H1 (cell line): ENCODE measurements around the gene MXI1. TPM values are rescaled to one million over a fixed set of nuclear protein-coding genes. Genes with fewer than 3 reads are reported as not detected.

Experiments
- CTCF ChIA-PET: fragments of 300-600 bp; sonication (Branson Sonifier 250); formaldehyde crosslinking; loops from one replicate; lab custom pipeline; 2021; ENCODE audit not compliant: partially characterized antibody; lab: Charles Lee
- POLR2A ChIA-PET: fragments of 300-600 bp; sonication (Branson Sonifier 250); formaldehyde crosslinking; loops from one replicate; lab custom pipeline; 2021; ENCODE audit warnings: inconsistent platforms; ENCODE audit not compliant: partially characterized antibody; lab: Charles Lee
- DNase-seq, 2 experiments: peaks; one replicate each; pipeline versions ENCODE4 v3.0.0 to v3.0.0-alpha.2; 2010 to 2022; ENCODE audit warnings: low spot score in 2 of 2, low read depth in 1 of 2, mixed read lengths in 1 of 2
- FAIRE-seq: peaks from 2 replicates; lab custom pipeline; 2011; peaks lifted over from hg19 to GRCh38; lab: Jason Lieb, UNC
- H2AFZ ChIP-seq: 2 replicates; pipeline ENCODE4 v1.8.1; 2012; ENCODE audit warnings: low read length, inconsistent platforms
- H2AK5ac ChIP-seq: 2 replicates; pipeline ENCODE4 v1.6.1; 2013; ENCODE audit warnings: low read depth, low read length
- H2BK120ac ChIP-seq: replicated peaks from 2 replicates; pipeline ENCODE3; 2013; ENCODE audit warnings: low read depth, low read length, inconsistent platforms
- H2BK12ac ChIP-seq: 2 replicates; pipeline ENCODE4 v1.6.1; 2013; ENCODE audit warnings: low read depth, low read length
- H2BK15ac ChIP-seq: 2 replicates; pipeline ENCODE4 v1.6.1; 2013; ENCODE audit warnings: low read length
- H2BK20ac ChIP-seq: 2 replicates; pipeline ENCODE4 v1.6.1; 2013; ENCODE audit warnings: low read length
- H2BK5ac ChIP-seq: 2 replicates; pipeline ENCODE4 v1.6.1; 2013; ENCODE audit warnings: low read depth, low read length
- H3K14ac ChIP-seq: 2 replicates; pipeline ENCODE4 v1.6.1; 2013; ENCODE audit warnings: inconsistent platforms; ENCODE audit not compliant: insufficient read length
- H3K18ac ChIP-seq: 2 replicates; pipeline ENCODE4 v1.6.1; 2013; ENCODE audit warnings: low read length; ENCODE audit errors: extremely low read depth
- H3K23ac ChIP-seq: 2 replicates; pipeline ENCODE4 v1.6.1; 2013; ENCODE audit warnings: inconsistent platforms; ENCODE audit not compliant: insufficient read length
- H3K23me2 ChIP-seq: 2 replicates; pipeline ENCODE4 v1.6.1; 2013; ENCODE audit warnings: low read depth, low read length
- H3K27ac ChIP-seq: 2 replicates; pipeline ENCODE4 v1.6.1; 2011; ENCODE audit warnings: low read depth, low read length, inconsistent platforms
- H3K27me3 ChIP-seq, 4 experiments: replicated peaks in 1 of 4; 1 replicate in 1 of 4; 2 replicates in 3 of 4; pipeline versions ENCODE4 v1.6.1 to v1.8.1; 2011 to 2013; ENCODE audit warnings: low read length in 3 of 4, mild to moderate bottlenecking in 3 of 4, inconsistent platforms in 2 of 4, mixed read lengths in 2 of 4, moderate library complexity in 1 of 4; ENCODE audit not compliant: control insufficient read depth in 3 of 4, insufficient read depth in 3 of 4; ENCODE audit errors: extremely low read depth in 1 of 4
- H3K36me3 ChIP-seq, 4 experiments: 2 replicates each; pipeline versions ENCODE4 v1.6.1 to v1.8.1; 2011 to 2013; ENCODE audit warnings: mild to moderate bottlenecking in 4 of 4, low read length in 3 of 4, moderate library complexity in 2 of 4, control low read depth in 1 of 4, inconsistent platforms in 1 of 4; ENCODE audit not compliant: insufficient read depth in 4 of 4, control insufficient read depth in 2 of 4
- H3K4ac ChIP-seq: replicated peaks from 2 replicates; pipeline ENCODE3; 2013; ENCODE audit warnings: low read length, low read depth, mixed read lengths, inconsistent platforms; ENCODE audit not compliant: insufficient read length
- H3K4me1 ChIP-seq, 4 experiments: replicated peaks in 1 of 4; 1 replicate in 1 of 4; 2 replicates in 3 of 4; pipeline versions ENCODE4 v1.6.1 to v1.8.1; 2011 to 2013; ENCODE audit warnings: low read length in 3 of 4, inconsistent platforms in 2 of 4, mixed read lengths in 1 of 4; ENCODE audit not compliant: insufficient read depth in 4 of 4, control insufficient read depth in 3 of 4
- H3K4me2 ChIP-seq, 2 experiments: 2 replicates each; pipeline versions ENCODE4 v1.6.1 to v1.8.1; 2011 to 2013; ENCODE audit warnings: low read depth in 2 of 2, low read length in 2 of 2, control low read depth in 1 of 2, inconsistent platforms in 1 of 2, mild to moderate bottlenecking in 1 of 2; ENCODE audit not compliant: insufficient read depth in 1 of 2
- H3K4me3 ChIP-seq, 4 experiments: fragments of 200-600, 300-600 bp in 1 of 4; sonication (generic), shearing (Covaris generic), sonication (Bioruptor Twin) in 1 of 4; 2 replicates each; pipeline versions ENCODE4 v1.5.1 to v1.8.1; 2011 to 2016; ENCODE audit warnings: low read length in 4 of 4, low read depth in 3 of 4, control low read depth in 2 of 4, inconsistent platforms in 2 of 4, mild to moderate bottlenecking in 2 of 4, mixed read lengths in 1 of 4, moderate library complexity in 1 of 4; ENCODE audit not compliant: insufficient read depth in 2 of 4; ENCODE audit errors: extremely low read depth in 1 of 4
- H3K56ac ChIP-seq: replicated peaks from 2 replicates; pipeline ENCODE3; 2013; ENCODE audit warnings: low read depth, mild to moderate bottlenecking, mixed read lengths, low read length, inconsistent platforms; ENCODE audit not compliant: insufficient read length
- H3K79me1 ChIP-seq: 2 replicates; pipeline ENCODE4 v1.6.1; 2013; ENCODE audit warnings: low read depth, low read length, control low read depth
- H3K79me2 ChIP-seq, 2 experiments: 2 replicates each; pipeline versions ENCODE4 v1.6.1 to v1.8.1; 2012 to 2013; ENCODE audit warnings: low read length in 2 of 2, mild to moderate bottlenecking in 2 of 2, inconsistent platforms in 1 of 2; ENCODE audit not compliant: insufficient read depth in 2 of 2, control insufficient read depth in 1 of 2
- H3K9ac ChIP-seq, 4 experiments: replicated peaks in 1 of 4; 1 replicate in 1 of 4; 2 replicates in 3 of 4; pipeline versions ENCODE4 v1.6.1 to v1.8.1; 2011 to 2013; ENCODE audit warnings: low read depth in 3 of 4, low read length in 3 of 4, control low read depth in 2 of 4, mild to moderate bottlenecking in 2 of 4, moderate library complexity in 2 of 4, inconsistent platforms in 1 of 4; ENCODE audit errors: extremely low read depth in 1 of 4
- H3K9me3 ChIP-seq, 2 experiments: 2 replicates each; pipeline versions ENCODE4 v1.6.1 to v1.8.1; 2012 to 2013; ENCODE audit warnings: mild to moderate bottlenecking in 2 of 2, moderate library complexity in 2 of 2, control low read depth in 1 of 2, inconsistent platforms in 1 of 2, low read depth in 1 of 2, low read length in 1 of 2, mixed read lengths in 1 of 2; ENCODE audit not compliant: insufficient read depth in 2 of 2
- H4K20me1 ChIP-seq, 2 experiments: replicated peaks in 1 of 2; 2 replicates each; pipeline versions ENCODE3 to v1.8.1; 2011 to 2013; ENCODE audit warnings: inconsistent platforms in 2 of 2, low read length in 2 of 2, mild to moderate bottlenecking in 1 of 2; ENCODE audit not compliant: insufficient read depth in 2 of 2, control insufficient read depth in 1 of 2
- H4K5ac ChIP-seq: 2 replicates; pipeline ENCODE4 v1.6.1; 2013; ENCODE audit warnings: low read length, low read depth, mixed read lengths, inconsistent platforms; ENCODE audit not compliant: insufficient read length
- H4K8ac ChIP-seq: 2 replicates; pipeline ENCODE4 v1.8.0; 2013; ENCODE audit warnings: mild to moderate bottlenecking, moderate library complexity, low read length, inconsistent platforms; ENCODE audit not compliant: insufficient read depth; ENCODE audit errors: extremely low read depth
- H4K91ac ChIP-seq: replicated peaks from 2 replicates; pipeline ENCODE3; 2013; ENCODE audit warnings: low read length, mixed read lengths, inconsistent platforms; ENCODE audit not compliant: insufficient read length
- HDAC6 ChIP-seq: IDR thresholded peaks from one replicate; pipeline ENCODE4 v1.7.1; 2012; ENCODE audit warnings: low read depth, mild to moderate bottlenecking, inconsistent platforms, low read length, moderate library complexity
- POU5F1 ChIP-seq: IDR thresholded peaks from 2 replicates; pipeline ENCODE4 v1.6.1; 2011; ENCODE audit warnings: low read depth, mild to moderate bottlenecking, low read length, moderate library complexity
- RAD21 ChIP-seq, 2 experiments: IDR thresholded peaks in 1 of 2; conservative IDR thresholded peaks in 1 of 2; 2 replicates each; pipeline ENCODE4 v1.6.1; 2011; ENCODE audit warnings: low read depth in 2 of 2, low read length in 2 of 2, improper control_type of control experiment in 1 of 2, inconsistent platforms in 1 of 2, mild to moderate bottlenecking in 1 of 2, moderate library complexity in 1 of 2
- RNF2 ChIP-seq: fragments of 200-900, 300-1000 bp; sonication (generic); IDR thresholded peaks from 2 replicates; pipeline ENCODE4 v1.7.1; 2016; ENCODE audit warnings: borderline replicate concordance, low read depth, mild to moderate bottlenecking, antibody characterized with exemption, low read length; ENCODE audit not compliant: poor library complexity, severe bottlenecking; ENCODE audit errors: missing control alignments
- SUZ12 ChIP-seq: fragments of 200-600 bp; sonication (generic); IDR thresholded peaks from 2 replicates; pipeline ENCODE4 v1.6.1; 2012; ENCODE audit warnings: mild to moderate bottlenecking, inconsistent platforms, low read length, moderate library complexity, mixed read lengths
- TBP ChIP-seq: IDR thresholded peaks from 2 replicates; pipeline ENCODE4 v1.6.1; 2011; ENCODE audit warnings: low read depth, low read length, improper control_type of control experiment
- WGBS, 2 experiments: shearing (Covaris generic) in 1 of 2; methylation state at CpG; one replicate each; pipeline versions ENCODE4 v1.1.6 to v1.1.7; 2013 to 2015; ENCODE audit warnings: low lambda C conversion rate in 2 of 2, mixed read lengths in 2 of 2, inconsistent platforms in 1 of 2, low coverage in 1 of 2, missing lambda C conversion rate in 1 of 2; ENCODE audit not compliant: insufficient replicate concordance in 2 of 2, insufficient coverage in 1 of 2, insufficient read length in 1 of 2; ENCODE audit errors: extremely low coverage in 1 of 2, missing lambda C conversion rate in 1 of 2; 5-methylcytosine and 5-hydroxymethylcytosine counted together
- polyA plus RNA-seq, 7 experiments: library from polyadenylated mRNA; depleted of rRNA in 3 of 7; stranded (reverse) in 5 of 7; unstranded in 2 of 7; fragments of >200 nt in 5 of 7; fragments of 200-250 nt in 2 of 7; gene quantifications; 1 replicate in 5 of 7; 2 replicates in 1 of 7; 4 replicates in 1 of 7; pipeline versions ENCODE4 v1.2.1 to v1.2.3, GENCODE V29; 2011 to 2013; ENCODE audit warnings: missing spikeins in 2 of 7, mixed read lengths in 2 of 7
- total RNA-seq: library from RNA; stranded (reverse); fragmentation: NEBNext Ultra II Directional; extraction: Animal tissue kit (Norgen Biotek cat#: 25700); gene quantifications from 2 replicates; pipeline ENCODE4 v1.2.1, GENCODE V29; 2021
- TF ChIP-seq, protein P1 (sequence below): IDR thresholded peaks from 2 replicates; pipeline ENCODE4 v1.6.1; 2012; ENCODE audit warnings: low read length, inconsistent platforms

MXI1 gene
- total and polyA plus RNA-seq, 2 of the 8 experiments (the other 6 are each of a cell fraction or from before 2014, with no cell fraction given), result 5.7 to 8.8 TPM

DNA sequence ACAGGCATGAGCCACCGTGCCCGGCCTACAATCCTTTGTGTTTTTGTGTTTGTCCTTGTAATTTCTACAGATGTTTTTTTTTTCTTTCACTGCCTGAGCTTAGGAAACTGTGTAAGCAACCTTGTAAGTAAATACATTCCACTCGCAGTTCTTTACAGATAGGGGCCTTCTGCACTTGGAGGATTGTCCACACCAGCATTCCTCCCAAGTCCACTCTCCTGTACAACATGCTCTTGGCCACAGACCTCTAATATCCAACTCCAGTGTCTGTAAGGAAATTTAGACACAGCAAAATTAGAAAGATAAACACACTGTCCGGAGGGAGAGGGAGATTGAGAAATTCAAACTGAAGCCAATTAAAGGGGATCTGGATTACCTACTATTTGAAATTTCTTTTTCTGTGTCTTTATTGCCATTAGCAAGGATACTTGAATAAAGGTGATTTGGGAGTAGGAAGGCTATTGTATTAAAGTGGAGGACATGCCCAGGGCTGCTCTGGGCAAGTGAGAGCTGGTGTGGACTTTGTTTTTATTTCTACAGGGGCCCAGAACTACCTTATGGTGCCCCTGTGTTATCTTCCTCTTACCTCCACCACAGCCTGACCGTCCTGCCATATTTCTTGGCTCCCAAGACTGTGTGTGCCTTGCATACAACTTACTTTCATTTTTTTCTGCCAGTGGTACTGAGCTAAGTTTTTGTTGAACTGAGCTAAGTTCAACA, 9.7 kb downstream of the MXI1 start:
- no peaks in the 10 kb centered on the region for H3K79me2 ChIP-seq
- no peak for DNase-seq
- H3K4ac ChIP-seq, result no peak overlapping the region
- no peak overlapping the region for H2AFZ ChIP-seq
- H2BK15ac ChIP-seq, result no peak overlapping the region
- H3K27ac ChIP-seq, result no peak overlapping the region
- no peak overlapping the region for H2BK12ac ChIP-seq
- H2BK20ac ChIP-seq, result no peak overlapping the region
- H2AK5ac ChIP-seq, result no peak overlapping the region
- H3K36me3 ChIP-seq, result no peaks in the 10 kb centered on the region
- no peak overlapping the region for H3K4me2 ChIP-seq
- H3K14ac ChIP-seq, result no peak overlapping the region
- no peak overlapping the region for H3K23ac ChIP-seq
- no peaks in the 10 kb centered on the region for H3K9me3 ChIP-seq
- CTCF ChIA-PET, result interaction anchor here (0.6 to 17.9 kb wide), 6 partner anchors 8 to 84 kb away, joined by 3 to 333 read pairs (median 18); partner anchors contain the start of gene MXI1
- H2BK5ac ChIP-seq, result no peak overlapping the region
- peaks cover 2 to 19% (median 10%) of the 10 kb centered on the region in 4 experiments for H3K27me3 ChIP-seq
- H3K9ac ChIP-seq, result no peak overlapping the region
- no peak overlapping the region for H4K91ac ChIP-seq
- H4K8ac ChIP-seq, result no peak overlapping the region
- no peaks in the 10 kb centered on the region for H3K79me1 ChIP-seq
- H3K4me1 ChIP-seq, result peaks cover 0 to 9% (median 5%) of the 10 kb centered on the region in 4 experiments; a peak in 4 of 7 replicates
- 88% methylated on average over 5 of the region's 5 CpGs; no CpG with 5 or more reads in 1 of the 2 experiments for WGBS, 2 experiments
- no peak overlapping the region for H3K4me3 ChIP-seq
- H3K23me2 ChIP-seq, result no peaks in the 10 kb centered on the region
- POLR2A ChIA-PET, result interaction anchor here (0.8 to 2.4 kb wide), 2 partner anchors 9 to 11 kb away, joined by 4 to 8 read pairs; partner anchors contain the start of gene MXI1
- H2BK120ac ChIP-seq, result no peak overlapping the region
- no peak overlapping the region for H3K56ac ChIP-seq
- peaks cover 0 to 1% of the 10 kb centered on the region in 2 experiments for H4K20me1 ChIP-seq
- no peak for FAIRE-seq
- no peak overlapping the region for H4K5ac ChIP-seq
- H3K18ac ChIP-seq, result no peak overlapping the region
- TF ChIP-seq HDAC6 (no peak), RAD21 (IDR thresholded peaks at IDR 0.05 in 1 of 2, conservative IDR thresholded peaks at IDR 0.05 in 1 of 2; ENCODE audit: low read depth in 2 of 2, low read length in 2 of 2) (no peak), POU5F1 (no peak), TBP (no peak), RNF2 (no peak), SUZ12 (no peak)
- TF ChIP-seq, protein P1, sequence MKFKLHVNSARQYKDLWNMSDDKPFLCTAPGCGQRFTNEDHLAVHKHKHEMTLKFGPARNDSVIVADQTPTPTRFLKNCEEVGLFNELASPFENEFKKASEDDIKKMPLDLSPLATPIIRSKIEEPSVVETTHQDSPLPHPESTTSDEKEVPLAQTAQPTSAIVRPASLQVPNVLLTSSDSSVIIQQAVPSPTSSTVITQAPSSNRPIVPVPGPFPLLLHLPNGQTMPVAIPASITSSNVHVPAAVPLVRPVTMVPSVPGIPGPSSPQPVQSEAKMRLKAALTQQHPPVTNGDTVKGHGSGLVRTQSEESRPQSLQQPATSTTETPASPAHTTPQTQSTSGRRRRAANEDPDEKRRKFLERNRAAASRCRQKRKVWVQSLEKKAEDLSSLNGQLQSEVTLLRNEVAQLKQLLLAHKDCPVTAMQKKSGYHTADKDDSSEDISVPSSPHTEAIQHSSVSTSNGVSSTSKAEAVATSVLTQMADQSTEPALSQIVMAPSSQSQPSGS, result no peak
